Hematopoietic multipotent progenitor cell treated with erythropoietin and hydrocortisone succinate and interleukin-3 and kit ligand, for 4 days (in vitro differentiated cells): Measurements from ENCODE around the gene ATP8B1.
A peak's percentile ranks its signal among the peaks of the same experiment; 100 is the strongest.
"Not testable (repeated sequence)": the region's sequence is repeated elsewhere in the genome, so short reads cannot be mapped to it uniquely, and the experiment has no call there.

Experiments
- DNase-seq: peaks from one replicate; pipeline ENCODE4 v3.0.0-alpha.2; 2015

The ATP8B1 gene

GRCh38 chr18:57803103-57803969 lies at the start of gene ATP8B1:
Gene ATP8B1, minus strand, starts transcription at chr18:57803315. Its CDS starts 71,508 bp downstream, at chr18:57731807.
- DNase-seq: peak; percentile 52

GRCh38 chr18:57850063-57850462 lies 46.9 kb upstream of the ATP8B1 start:
- no peak for DNase-seq

GRCh38 chr18:57848374-57848773 lies 45.3 kb upstream of the ATP8B1 start:
- not testable (repeated sequence) for DNase-seq

- DNase-seq: not testable (repeated sequence)
These were observed 44.3 kb upstream of the ATP8B1 start for GRCh38 chr18:57847431-57847830.

- DNase-seq: peak; percentile 67
These were observed 43.1 kb upstream of the ATP8B1 start for GRCh38 chr18:57846258-57846657.

GRCh38 chr18:57845605-57846074 lies 42.5 kb upstream of the ATP8B1 start:
- DNase-seq: no peak

- DNase-seq: no peak
These were observed 41.2 kb upstream of the ATP8B1 start for GRCh38 chr18:57844319-57844718.

- no peak for DNase-seq
These were observed 40.3 kb upstream of the ATP8B1 start for GRCh38 chr18:57843386-57843785.

GRCh38 chr18:57841568-57841967 lies 38.5 kb upstream of the ATP8B1 start:
- DNase-seq: no peak

GRCh38 chr18:57839942-57840381 lies 36.8 kb upstream of the ATP8B1 start:
- DNase-seq: no peak

GRCh38 chr18:57837917-57838548 lies 34.9 kb upstream of the ATP8B1 start:
- DNase-seq: peak; percentile 6

GRCh38 chr18:57836557-57836956 lies 33.4 kb upstream of the ATP8B1 start:
- no peak for DNase-seq

GRCh38 chr18:57835904-57836303 lies 32.8 kb upstream of the ATP8B1 start:
- DNase-seq: no peak

- DNase-seq: no peak
These were observed 31.5 kb upstream of the ATP8B1 start for GRCh38 chr18:57834616-57835015.

- peak; percentile 5 for DNase-seq
These were observed 30.5 kb upstream of the ATP8B1 start for GRCh38 chr18:57833441-57834101.

GRCh38 chr18:57832730-57833129 lies 29.6 kb upstream of the ATP8B1 start:
- peak; percentile 7 for DNase-seq

- DNase-seq: peak; percentile 72
These were observed 28.7 kb upstream of the ATP8B1 start for GRCh38 chr18:57831597-57832377.

- no peak for DNase-seq
These were observed 24.5 kb upstream of the ATP8B1 start for GRCh38 chr18:57827646-57828045.

- no peak for DNase-seq
These were observed 23.1 kb upstream of the ATP8B1 start for GRCh38 chr18:57826252-57826651.

GRCh38 chr18:57820583-57820982 lies 17.5 kb upstream of the ATP8B1 start:
- not testable (repeated sequence) for DNase-seq

- DNase-seq: peak; percentile 66
These were observed 16.8 kb upstream of the ATP8B1 start for GRCh38 chr18:57819671-57820460.

- peak; percentile 38 for DNase-seq
These were observed 16.0 kb upstream of the ATP8B1 start for GRCh38 chr18:57819119-57819518.
